NCI-H1436 (cell line): Measurements from ENCODE around the gene RIN3.

Experiments
- DNase-seq: peaks from one replicate; lab custom pipeline; 2025; lab: John Stamatoyannopoulos, UW

RIN3 gene

GRCh38 chr14:92487513-92488133, 26.0 kb upstream of the RIN3 start:
- no peak for DNase-seq

DNA sequence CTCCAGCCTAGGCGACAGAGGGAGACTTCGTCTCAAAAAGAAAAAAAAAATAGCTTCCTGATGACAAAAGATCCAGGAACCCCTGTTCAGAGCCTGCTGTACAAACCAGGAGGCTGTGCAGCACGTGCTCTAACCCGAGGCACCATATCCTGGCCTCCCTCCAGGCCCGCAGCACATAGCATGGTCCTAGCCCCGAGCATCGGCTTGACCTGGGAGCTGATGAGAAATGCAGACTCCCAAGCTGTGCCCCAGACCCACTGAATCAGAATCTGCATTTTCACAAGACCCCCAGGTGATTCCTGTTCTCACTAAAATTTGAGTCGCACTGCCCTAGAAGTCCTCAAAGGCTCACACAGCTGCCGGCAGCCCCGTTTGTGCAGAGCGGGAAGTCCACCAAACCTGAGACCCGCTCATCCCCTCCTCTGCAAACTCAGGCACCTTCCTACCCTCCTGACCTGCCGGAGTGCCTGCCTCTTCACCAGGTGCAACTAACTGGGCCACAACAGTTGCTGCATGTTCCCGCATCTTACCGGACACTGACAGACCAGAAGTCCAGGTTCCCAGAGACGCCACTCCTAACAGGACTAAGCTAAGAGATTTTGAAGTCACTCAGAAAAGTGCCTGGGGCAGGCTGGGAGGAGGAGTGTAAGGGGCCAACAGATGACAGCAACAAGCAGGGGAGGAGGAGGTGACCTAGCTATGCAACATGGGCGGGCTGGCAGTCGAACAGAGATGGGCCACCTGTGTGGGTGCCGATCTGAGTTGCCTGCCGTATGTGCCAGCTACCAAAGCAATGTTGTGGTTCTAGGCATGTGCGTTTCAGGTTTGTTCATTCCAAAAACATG, 24.0 kb upstream of the RIN3 start:
- no peak for DNase-seq

DNA sequence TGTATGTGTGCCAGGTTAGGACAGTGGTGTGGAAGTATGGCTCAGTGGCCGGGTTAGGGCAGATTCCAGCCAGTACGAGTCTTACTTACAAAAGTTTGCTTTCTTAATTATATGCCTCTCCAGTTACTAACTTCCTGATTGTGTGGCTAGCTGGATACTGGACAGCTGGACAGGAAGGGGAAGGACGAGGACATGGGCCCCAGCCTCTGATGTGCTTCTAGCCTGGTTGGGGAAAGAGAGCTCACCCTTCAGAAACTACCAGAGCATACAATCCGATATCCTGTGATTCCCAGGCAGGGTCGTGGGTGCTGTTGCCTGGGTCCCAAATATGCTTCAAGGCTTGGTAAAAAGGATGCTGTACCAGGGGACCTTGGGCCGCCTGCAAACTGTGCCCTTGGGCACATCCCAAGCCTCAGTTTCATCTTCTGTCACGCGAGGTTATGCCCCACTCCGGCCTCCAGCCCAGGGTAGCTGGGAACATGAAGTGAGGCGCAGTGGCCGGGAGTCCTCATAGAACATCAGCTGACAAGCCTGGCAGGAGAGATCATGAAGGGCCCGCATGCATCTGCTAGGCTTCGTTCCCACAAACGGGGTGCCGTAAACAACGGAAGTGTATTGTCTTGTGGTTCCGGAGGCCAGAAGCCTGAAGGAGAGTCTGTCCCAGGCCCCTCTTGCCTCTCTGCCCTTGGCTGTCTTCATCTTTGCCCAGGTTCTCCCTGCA, 23.2 kb upstream of the RIN3 start:
- no peak for DNase-seq

- DNase-seq: no peak
These were observed 21.8 kb upstream of the RIN3 start for GRCh38 chr14:92491782-92492181.

GRCh38 chr14:92492258-92492657, 21.3 kb upstream of the RIN3 start:
- DNase-seq: no peak

DNA sequence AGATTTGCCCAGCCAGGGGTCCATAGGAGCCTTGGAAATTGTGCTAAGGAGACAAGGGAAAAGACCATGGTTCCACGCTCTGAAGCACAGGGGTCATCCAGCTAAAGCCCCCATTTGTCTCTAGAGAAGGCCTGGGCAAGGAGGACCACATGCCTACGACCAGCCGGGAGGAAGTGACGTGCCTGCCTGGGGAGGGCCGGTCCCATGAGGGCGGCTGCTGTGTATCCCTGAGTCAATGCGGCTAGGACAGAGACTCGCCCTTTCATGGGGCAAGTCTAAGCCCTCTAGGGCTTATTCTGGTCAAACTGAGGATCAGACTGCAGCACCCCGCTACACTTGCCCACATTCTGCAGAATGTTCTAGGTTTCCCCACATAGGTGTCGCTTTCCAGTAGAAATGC, 20.6 kb upstream of the RIN3 start:
- DNase-seq: no peak

DNA sequence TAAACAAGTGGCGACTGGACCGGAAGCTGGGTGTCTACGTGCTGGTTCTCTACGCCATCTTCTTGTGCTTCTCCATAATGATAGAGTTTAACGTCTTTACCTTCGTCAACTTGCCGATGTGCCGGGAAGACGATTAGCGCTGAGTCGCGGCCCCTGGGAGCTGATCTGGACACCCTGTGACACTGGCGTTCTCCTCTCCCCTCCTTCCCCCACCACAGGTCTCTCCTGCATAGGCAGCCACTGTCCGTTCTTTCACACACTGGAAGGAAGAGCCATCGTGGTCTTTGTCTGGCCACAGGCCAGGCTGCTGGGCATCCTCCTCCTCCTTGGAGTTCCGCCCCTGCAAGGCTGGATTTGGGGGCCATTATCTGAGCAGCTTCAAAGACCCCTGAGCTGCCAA, 20.1 kb upstream of the RIN3 start:
- no peak for DNase-seq

- no peak for DNase-seq
These were observed 19.1 kb upstream of the RIN3 start for GRCh38 chr14:92494512-92494911.

GRCh38 chr14:92495027-92495426, 18.6 kb upstream of the RIN3 start:
- no peak for DNase-seq

DNA sequence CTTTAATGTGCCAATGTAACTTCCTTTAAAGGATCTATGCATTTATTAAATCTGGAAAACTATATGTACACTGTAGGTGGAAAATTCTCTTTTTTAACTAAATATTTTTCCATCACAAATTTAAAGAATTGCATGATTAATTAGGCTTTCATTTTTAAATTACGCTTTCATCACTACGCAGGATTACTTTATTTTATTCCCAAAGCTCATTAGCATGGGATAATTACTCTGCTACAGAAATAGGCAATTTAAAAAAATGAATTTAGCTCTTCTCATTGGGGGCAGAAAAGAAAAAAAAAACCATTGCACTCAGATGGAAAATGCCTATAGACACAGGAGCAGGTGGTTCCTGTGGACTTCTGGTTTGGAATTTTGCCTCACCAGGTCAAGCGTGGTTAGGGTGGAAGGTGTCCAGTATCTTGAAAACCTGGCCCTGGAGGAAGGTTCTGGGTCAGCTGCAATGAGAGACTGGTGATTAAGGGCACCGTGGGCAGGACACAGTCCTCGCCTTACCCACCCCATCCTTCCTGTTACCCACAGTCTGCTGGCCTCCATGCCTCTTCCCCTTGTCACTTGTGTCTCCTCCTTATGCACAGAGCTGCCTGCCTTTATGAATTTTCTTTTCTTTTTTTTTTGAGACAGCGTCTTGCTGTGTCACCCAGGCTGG, 17.3 kb upstream of the RIN3 start:
- no peak for DNase-seq

DNA sequence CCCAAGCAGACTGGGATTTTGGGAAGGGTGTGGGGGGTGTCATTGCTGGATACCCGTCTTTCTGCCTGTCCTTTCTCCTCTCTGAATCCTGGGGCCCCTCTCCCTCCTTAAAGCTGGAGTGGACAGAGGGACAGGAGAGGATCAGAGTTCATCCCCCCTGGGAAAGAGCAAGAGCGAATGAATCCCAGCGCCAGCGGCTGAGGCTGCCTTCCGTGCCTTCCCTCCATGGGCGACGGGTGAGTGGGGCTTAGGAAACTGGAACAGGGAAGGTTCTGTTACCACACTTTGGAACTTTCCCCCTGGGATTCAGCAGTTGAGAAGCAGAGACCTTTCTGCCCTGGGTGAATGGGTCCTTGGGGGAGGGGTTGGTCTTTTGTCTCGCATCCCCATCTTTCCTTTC, 16.2 kb upstream of the RIN3 start:
- DNase-seq: no peak

- DNase-seq: no peak
These were observed 14.3 kb upstream of the RIN3 start for GRCh38 chr14:92499234-92499633.

GRCh38 chr14:92500491-92500941, 13.1 kb upstream of the RIN3 start:
- no peak for DNase-seq

GRCh38 chr14:92501891-92502351, 11.7 kb upstream of the RIN3 start:
- no peak for DNase-seq

DNA sequence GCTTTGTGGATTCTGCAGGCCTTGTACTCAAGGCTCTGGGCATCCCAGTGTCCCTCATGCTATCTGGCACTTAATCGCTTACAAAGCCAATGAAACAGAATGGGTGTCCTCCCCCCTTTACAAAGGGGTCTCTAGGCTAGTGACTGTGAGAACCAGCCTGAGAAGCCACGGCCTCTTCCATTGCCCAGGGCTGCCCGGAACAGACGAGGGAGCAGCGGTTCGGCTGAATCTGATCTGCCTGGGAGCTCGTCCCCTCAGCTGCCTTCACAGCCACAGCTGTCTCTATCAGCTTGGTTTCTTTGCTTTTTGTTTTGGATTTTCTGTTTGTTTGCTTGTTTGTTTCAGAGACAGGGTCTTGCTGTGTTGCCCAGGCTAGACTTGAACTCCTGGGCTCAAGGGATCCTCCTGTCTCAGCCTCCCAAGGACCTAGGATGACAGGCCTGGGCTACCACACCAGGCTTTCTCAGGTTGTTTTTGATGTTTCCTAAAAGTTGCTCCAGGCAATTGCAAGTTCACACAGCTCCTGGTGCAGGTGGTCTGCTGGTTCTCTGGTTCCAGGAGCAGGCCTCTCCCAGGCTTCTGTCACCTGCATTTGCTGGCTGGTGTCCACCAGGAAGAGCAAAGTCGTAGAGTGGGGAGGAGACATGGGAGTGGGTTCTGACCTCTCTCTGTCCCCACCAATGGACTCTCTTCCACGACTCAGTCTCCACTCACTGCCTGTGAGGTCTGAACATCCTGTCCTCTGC, 10.9 kb upstream of the RIN3 start:
- no peak for DNase-seq

DNA sequence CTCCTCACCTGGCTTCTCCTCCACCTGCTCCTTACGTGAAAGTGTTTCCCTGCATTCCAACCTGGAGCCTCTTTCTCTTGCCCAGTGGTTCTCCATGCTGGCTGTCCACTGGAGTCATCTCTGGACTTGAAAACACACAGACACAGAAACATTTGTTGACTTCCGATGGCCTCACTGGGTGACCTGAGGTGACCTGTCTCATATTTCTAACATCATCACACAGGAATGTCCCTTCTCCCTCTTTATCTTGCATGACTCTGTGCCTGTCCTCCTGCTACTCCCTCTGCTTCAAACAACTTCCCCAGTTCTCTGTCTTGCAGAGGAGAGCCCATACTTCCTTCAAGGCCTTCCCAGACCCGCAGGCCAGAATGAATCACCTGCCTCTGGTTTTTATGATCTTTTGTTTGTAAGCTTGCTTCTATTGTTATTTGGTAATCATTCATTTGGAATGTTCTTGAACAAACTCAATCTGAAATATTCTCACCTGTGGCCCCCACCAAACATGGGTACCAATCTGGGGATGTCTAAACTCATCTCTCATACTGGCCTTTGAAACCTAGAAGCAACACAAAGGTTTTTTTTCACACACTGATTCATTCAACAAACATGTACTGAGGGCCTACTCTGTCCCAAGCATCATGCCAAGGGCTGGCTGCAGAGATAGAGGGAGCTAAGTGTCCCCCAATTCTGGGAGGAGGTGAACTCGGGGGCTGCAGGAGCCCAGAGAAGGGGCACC, 9.7 kb upstream of the RIN3 start:
- no peak for DNase-seq

DNA sequence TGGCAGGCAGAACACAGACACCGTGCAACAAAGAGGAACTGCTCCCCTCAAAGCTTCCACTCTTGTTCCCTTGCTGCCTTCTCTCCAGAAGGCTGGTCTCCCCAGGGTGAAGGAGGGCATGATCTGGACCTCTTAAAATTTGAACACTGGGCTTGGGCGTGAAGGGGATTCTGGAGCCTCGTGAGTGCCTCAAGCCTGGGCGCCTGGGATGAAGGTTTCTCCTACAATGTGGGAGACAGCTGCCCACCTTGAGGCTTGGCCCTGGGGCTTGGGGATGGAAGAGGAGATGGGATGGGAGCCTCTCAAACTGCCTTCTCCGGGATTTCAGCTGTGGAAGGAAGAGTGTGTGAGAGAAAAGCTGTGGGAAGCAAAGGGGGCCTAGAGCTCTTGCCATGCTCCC, 7.8 kb upstream of the RIN3 start:
- DNase-seq: no peak

GRCh38 chr14:92506231-92506630, 7.3 kb upstream of the RIN3 start:
- DNase-seq: no peak

DNA sequence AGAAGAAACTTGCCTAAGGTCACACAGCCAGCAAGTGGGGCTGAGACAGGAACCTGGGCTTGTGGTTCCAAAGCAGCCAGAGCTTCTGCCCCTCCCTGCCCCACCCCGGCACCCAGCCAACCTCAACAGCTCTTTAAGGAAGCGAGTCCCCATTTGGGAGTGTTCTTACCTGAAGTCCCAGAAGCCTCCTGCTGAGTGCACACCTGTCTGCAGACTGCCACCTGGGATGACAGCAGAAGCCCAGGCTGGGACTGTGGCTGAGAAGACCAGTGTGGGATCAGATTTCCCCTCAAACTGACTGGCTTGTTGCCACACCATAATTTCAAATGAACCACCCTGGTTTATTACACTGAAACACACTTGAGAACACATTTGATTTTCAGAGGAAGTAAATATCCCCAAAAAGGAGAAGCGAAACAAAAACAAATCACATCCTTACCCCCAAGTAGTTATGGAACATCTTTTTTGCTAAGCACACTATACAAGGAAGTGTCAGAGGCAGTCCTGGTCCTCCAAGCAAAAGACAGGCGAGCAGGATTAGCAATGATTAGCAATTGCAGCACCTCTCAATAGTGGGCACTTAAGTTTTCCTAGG, 6.3 kb upstream of the RIN3 start:
- peak; percentile 20 for DNase-seq

GRCh38 chr14:92510972-92511371, 2.6 kb upstream of the RIN3 start:
- DNase-seq: no peak
